ENCODE results near the gene ACLY. TPM values are rescaled to one million over a fixed set of nuclear protein-coding genes. Genes with fewer than 3 reads are reported as not detected.
"Not testable (repeated sequence)": the region's sequence is repeated elsewhere in the genome, so short reads cannot be mapped to it uniquely, and the experiment has no call there.

Gene ACLY
- total RNA-seq, 1 donor: 446 TPM

- no peak for TF ChIP-seq CTCF (IDR thresholded peaks at IDR 0.05; ENCODE audit: insufficient read depth, low read depth, low read length)
- H3K4me3 ChIP-seq (ENCODE audit: low read depth, low read length): no peak overlapping the region
- no peak for DNase-seq (ENCODE audit: low read depth)
Observed at GRCh38 chr17:41891135-41892020, 27.4 kb downstream of the ACLY start.

- TF ChIP-seq CTCF (IDR thresholded peaks at IDR 0.05; ENCODE audit: insufficient read depth, low read depth, low read length): no peak
- no peak overlapping the region for H3K4me3 ChIP-seq (ENCODE audit: low read depth, low read length)
- no peak for DNase-seq (ENCODE audit: low read depth)
Observed at GRCh38 chr17:41888332-41888965, 30.3 kb downstream of the ACLY start.

GRCh38 chr17:41885733-41886132, 33.0 kb downstream of the ACLY start:
- H3K4me3 ChIP-seq (ENCODE audit: low read depth, low read length): no peak overlapping the region
- DNase-seq (ENCODE audit: low read depth): no peak
- TF ChIP-seq CTCF (IDR thresholded peaks at IDR 0.05; ENCODE audit: insufficient read depth, low read depth, low read length): peak; percentile 26

GRCh38 chr17:41882756-41883155, 36.0 kb downstream of the ACLY start:
- TF ChIP-seq CTCF (IDR thresholded peaks at IDR 0.05; ENCODE audit: insufficient read depth, low read depth, low read length): no peak
- H3K4me3 ChIP-seq (ENCODE audit: low read depth, low read length): no peak overlapping the region

GRCh38 chr17:41880130-41880529, 38.6 kb downstream of the ACLY start:
- DNase-seq (ENCODE audit: low read depth): no peak
- H3K4me3 ChIP-seq (ENCODE audit: low read depth, low read length): no peak overlapping the region
- TF ChIP-seq CTCF (IDR thresholded peaks at IDR 0.05; ENCODE audit: insufficient read depth, low read depth, low read length): no peak

More at GRCh38 chr17:41882756-41883155, 36.0 kb downstream of the ACLY start:
- DNase-seq (ENCODE audit: low read depth): no peak

- not testable (repeated sequence) for H3K4me3 ChIP-seq (ENCODE audit: low read depth, low read length)
Observed at GRCh38 chr17:41874293-41874670, 44.5 kb downstream of the ACLY start.

GRCh38 chr17:41873559-41874292, 45.0 kb downstream of the ACLY start:
- peak; percentile 43 for DNase-seq (ENCODE audit: low read depth)
- no peak for TF ChIP-seq CTCF (IDR thresholded peaks at IDR 0.05; ENCODE audit: insufficient read depth, low read depth, low read length)

More at GRCh38 chr17:41874293-41874670, 44.5 kb downstream of the ACLY start:
- not testable (repeated sequence) for DNase-seq (ENCODE audit: low read depth)

More at GRCh38 chr17:41873559-41874292, 45.0 kb downstream of the ACLY start:
- H3K4me3 ChIP-seq (ENCODE audit: low read depth, low read length): no peak overlapping the region
